ENCODE measurements around the gene TMEM116.
"Not testable (repeated sequence)": the region's sequence is repeated elsewhere in the genome, so short reads cannot be mapped to it uniquely, and the experiment has no call there.

- TF ChIP-seq POLR2AphosphoS5 (IDR thresholded peaks at IDR 0.05; ENCODE audit: insufficient read depth, low read depth, low read length); MYC (IDR thresholded peaks at IDR 0.05; ENCODE audit: low read depth, low read length); CTCF (IDR thresholded peaks at IDR 0.05; ENCODE audit: extremely low read depth in 1 of 2, insufficient read depth in 1 of 2, low read depth in 1 of 2, low read length in 2 of 2); POLR2A (IDR thresholded peaks at IDR 0.05; ENCODE audit: low read depth, low read length): not testable (repeated sequence)
Observed at GRCh38 chr12:111999129-111999528, 13.8 kb downstream of the TMEM116 start.

Data from endothelial cell of umbilical vein (primary cell).